Osteocyte (in vitro differentiated cells): ENCODE results near the gene BASP1. TPM values are rescaled to one million over a fixed set of nuclear protein-coding genes. Genes with fewer than 3 reads are reported as not detected.
A peak's percentile ranks its signal among the peaks of the same experiment; 100 is the strongest.
"Not testable (repeated sequence)": the region's sequence is repeated elsewhere in the genome, so short reads cannot be mapped to it uniquely, and the experiment has no call there.

ENCODE experiments used
- DNase-seq: peaks from one replicate; pipeline ENCODE4 v3.0.0; 2021; ENCODE audit warnings: mixed read lengths; ENCODE audit not compliant: unreplicated experiment; ENCODE audit errors: extremely low spot score
- H3K27ac Mint-ChIP-seq: one replicate; pipeline ENCODE4 v1.8.0; 2021; ENCODE audit warnings: mild to moderate bottlenecking, mixed read lengths; ENCODE audit not compliant: unreplicated experiment
- H3K27me3 Mint-ChIP-seq: one replicate; pipeline ENCODE4 v1.8.0; 2021; ENCODE audit warnings: mixed read lengths; ENCODE audit not compliant: unreplicated experiment
- H3K36me3 Mint-ChIP-seq: one replicate; pipeline ENCODE4 v1.8.0; 2021; ENCODE audit warnings: mixed read lengths; ENCODE audit not compliant: unreplicated experiment
- H3K4me1 Mint-ChIP-seq: one replicate; pipeline ENCODE4 v1.8.0; 2021; ENCODE audit warnings: mixed read lengths; ENCODE audit not compliant: unreplicated experiment
- H3K4me3 Mint-ChIP-seq: one replicate; pipeline ENCODE4 v1.8.0; 2021; ENCODE audit warnings: mild to moderate bottlenecking, moderate library complexity, mixed read lengths; ENCODE audit not compliant: unreplicated experiment
- H3K9me3 Mint-ChIP-seq: one replicate; pipeline ENCODE4 v1.8.0; 2021; ENCODE audit warnings: mixed read lengths; ENCODE audit not compliant: unreplicated experiment
- total RNA-seq: library from RNA; stranded (reverse); gene quantifications from 2 replicates; pipeline ENCODE4 v1.2.1, GENCODE V29; 2021
- TF ChIP-seq, protein P1 (sequence below): fragments of 200-600 bp; sonication (generic); IDR thresholded peaks from 2 replicates; pipeline ENCODE4 v1.5.0; 2021; ENCODE audit warnings: antibody characterized with exemption, mild to moderate bottlenecking, moderate library complexity

Gene BASP1
- total RNA-seq, 1 donor from 2014 or later: 212 TPM

DNA sequence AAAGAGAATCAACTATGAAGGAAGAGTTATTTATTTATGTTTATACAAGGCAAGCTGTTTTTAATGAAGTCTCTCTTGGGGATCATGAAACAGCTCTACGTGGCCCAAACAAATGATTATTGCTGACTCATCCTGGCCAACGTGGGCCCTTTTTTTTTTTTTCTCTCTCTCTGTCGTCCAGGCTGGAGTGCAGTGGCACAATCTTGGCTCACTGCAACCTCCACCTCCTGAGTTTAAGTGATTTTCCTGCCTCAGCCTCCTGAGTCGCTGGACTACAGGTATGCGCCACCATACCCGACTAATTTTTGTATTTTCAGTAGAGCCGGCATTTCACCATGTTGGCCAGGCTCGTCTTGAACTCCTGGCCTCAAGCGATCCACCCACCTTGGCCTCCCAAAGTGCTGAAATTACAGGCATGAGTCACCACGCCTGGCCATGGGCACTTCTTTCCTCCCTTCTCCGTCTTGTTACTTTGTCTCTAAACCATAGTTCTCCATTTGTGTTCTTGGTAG is 98.3 kb downstream of the BASP1 start:
- Mint-ChIP-seq H3K4me1 (peaks cover 52% of the 10 kb centered on the region), H3K27ac (peak overlapping the region; percentile 66), H3K4me3 (no peak overlapping the region), H3K9me3 (no peaks in the 10 kb centered on the region), H3K27me3 (no peaks in the 10 kb centered on the region), H3K36me3 (no peaks in the 10 kb centered on the region)
- no peak for DNase-seq
- TF ChIP-seq, protein P1, sequence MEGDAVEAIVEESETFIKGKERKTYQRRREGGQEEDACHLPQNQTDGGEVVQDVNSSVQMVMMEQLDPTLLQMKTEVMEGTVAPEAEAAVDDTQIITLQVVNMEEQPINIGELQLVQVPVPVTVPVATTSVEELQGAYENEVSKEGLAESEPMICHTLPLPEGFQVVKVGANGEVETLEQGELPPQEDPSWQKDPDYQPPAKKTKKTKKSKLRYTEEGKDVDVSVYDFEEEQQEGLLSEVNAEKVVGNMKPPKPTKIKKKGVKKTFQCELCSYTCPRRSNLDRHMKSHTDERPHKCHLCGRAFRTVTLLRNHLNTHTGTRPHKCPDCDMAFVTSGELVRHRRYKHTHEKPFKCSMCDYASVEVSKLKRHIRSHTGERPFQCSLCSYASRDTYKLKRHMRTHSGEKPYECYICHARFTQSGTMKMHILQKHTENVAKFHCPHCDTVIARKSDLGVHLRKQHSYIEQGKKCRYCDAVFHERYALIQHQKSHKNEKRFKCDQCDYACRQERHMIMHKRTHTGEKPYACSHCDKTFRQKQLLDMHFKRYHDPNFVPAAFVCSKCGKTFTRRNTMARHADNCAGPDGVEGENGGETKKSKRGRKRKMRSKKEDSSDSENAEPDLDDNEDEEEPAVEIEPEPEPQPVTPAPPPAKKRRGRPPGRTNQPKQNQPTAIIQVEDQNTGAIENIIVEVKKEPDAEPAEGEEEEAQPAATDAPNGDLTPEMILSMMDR: no peak

DNA sequence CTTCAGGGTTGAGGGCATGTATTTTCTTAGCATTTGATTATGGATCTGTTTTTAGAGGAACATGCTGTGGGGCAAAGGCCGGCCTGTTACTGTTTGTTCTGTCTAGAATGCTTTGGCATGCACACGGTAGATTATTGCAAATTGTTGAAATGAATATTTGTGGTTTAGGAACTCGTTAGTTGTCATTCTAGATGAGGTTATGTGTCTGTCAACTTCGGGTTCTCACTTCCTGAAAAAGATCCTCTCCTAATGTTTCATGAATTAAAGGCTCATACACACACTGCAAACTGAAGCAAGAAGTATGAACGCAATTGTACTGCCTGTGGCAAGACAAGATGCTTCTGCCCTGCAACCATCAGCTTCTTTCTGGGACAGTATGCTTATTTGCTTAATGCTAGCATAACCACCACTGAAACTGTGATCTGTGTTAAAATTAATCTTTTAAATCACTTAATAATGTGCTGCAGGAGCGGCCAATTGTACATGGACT is 99.6 kb downstream of the BASP1 start:
- no peaks in the 10 kb centered on the region for H3K9me3 Mint-ChIP-seq
- no peaks in the 10 kb centered on the region for H3K36me3 Mint-ChIP-seq
- H3K4me3 Mint-ChIP-seq: no peak overlapping the region
- TF ChIP-seq, protein P1: no peak
- H3K4me1 Mint-ChIP-seq: peaks cover 52% of the 10 kb centered on the region
- peak overlapping the region; percentile 75 for H3K27ac Mint-ChIP-seq
- DNase-seq: no peak
- H3K27me3 Mint-ChIP-seq: no peaks in the 10 kb centered on the region

GRCh38 chr5:17317473-17317872 is 100.0 kb downstream of the BASP1 start:
- DNase-seq: no peak
- Mint-ChIP-seq H3K27ac (peak overlapping the region; percentile 75), H3K36me3 (no peaks in the 10 kb centered on the region), H3K4me1 (peaks cover 47% of the 10 kb centered on the region), H3K27me3 (no peaks in the 10 kb centered on the region), H3K4me3 (no peak overlapping the region), H3K9me3 (no peaks in the 10 kb centered on the region)
- TF ChIP-seq, protein P1: no peak

GRCh38 chr5:17319095-17319494 is 101.7 kb downstream of the BASP1 start:
- peaks cover 45% of the 10 kb centered on the region for H3K4me1 Mint-ChIP-seq
- H3K27me3 Mint-ChIP-seq, DNase-seq, H3K4me3 Mint-ChIP-seq, H3K36me3 Mint-ChIP-seq, H3K27ac Mint-ChIP-seq, H3K9me3 Mint-ChIP-seq: not testable (repeated sequence)

- no peak for DNase-seq
- H3K4me3 Mint-ChIP-seq: no peak overlapping the region
- peaks cover 4% of the 10 kb centered on the region for H3K4me1 Mint-ChIP-seq
- no peaks in the 10 kb centered on the region for H3K36me3 Mint-ChIP-seq
- no peaks in the 10 kb centered on the region for H3K9me3 Mint-ChIP-seq
- no peak overlapping the region for H3K27ac Mint-ChIP-seq
- H3K27me3 Mint-ChIP-seq: no peaks in the 10 kb centered on the region
- TF ChIP-seq, protein P1: no peak
Observed at GRCh38 chr5:17325770-17326599, 108.6 kb downstream of the BASP1 start.
